Mesenteric fat pad (tissue), 1 donor: ENCODE measurements around the gene RANBP9. TPM values are rescaled to one million over a fixed set of nuclear protein-coding genes. Genes with fewer than 3 reads are reported as not detected.

ENCODE experiments used
- DNase-seq: peaks from one replicate; pipeline ENCODE4 v3.0.0-alpha.2; 2020; ENCODE audit warnings: low spot score
- total RNA-seq: library from RNA; stranded (reverse); fragmentation: NEBNext Ultra II Directional; extraction: Animal tissue kit (Norgen Biotek cat#: 25700); gene quantifications from one replicate; pipeline ENCODE4 v1.2.1, GENCODE V29; 2021
- donor health status: DM: yes; HTN: yes; CAD: no.

RANBP9 gene
- total RNA-seq, 1 donor from 2014 or later, result 42.2 TPM

DNA sequence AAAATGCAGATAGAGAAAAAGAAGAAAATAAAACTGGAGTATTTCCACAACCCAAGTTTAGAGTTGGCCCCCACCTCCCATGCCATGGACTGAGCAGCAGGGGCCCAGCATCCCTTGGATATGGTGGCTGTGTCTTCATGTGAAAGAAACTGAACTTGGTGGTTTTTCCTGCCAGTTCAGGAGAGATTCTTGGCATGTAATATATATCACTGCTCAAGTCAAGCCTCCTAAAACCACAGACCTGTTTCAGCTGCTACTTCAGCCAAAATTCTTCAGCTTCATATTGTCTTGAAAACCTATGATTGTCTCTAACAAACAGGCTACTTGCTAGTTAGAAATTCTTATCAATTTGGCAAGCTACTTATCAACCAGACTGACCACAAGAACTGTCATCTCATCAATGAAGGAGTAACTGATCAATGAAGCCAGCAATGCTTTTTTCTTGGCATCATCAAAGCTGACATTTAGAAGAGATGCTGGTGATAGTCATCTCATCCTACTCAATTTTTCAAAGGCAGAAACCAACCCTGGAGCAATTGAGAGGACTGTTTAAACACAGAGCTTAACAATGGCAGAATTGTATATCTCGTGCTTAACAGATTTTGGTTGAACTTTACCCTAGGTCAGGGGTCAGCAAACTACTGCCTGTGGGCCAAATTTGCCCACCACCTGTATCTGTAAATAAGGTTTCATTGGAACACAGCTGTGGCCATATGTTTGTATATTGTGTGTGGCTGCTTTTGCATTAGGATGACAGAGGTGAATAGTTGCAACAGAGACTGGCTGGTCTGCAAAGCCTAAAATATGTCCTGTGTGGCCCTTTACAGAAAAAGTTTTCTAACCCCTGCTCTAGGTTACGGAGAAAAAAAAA is 106.9 kb downstream of the RANBP9 start:
- DNase-seq, result no peak

GRCh38 chr6:13604135-13604534 is 107.5 kb downstream of the RANBP9 start:
- no peak for DNase-seq

- DNase-seq, result no peak
Observed at GRCh38 chr6:13600036-13600435, 111.6 kb downstream of the RANBP9 start.

- DNase-seq, result no peak
Observed at GRCh38 chr6:13597073-13597472, 114.6 kb downstream of the RANBP9 start.

GRCh38 chr6:13593720-13594119 is 117.9 kb downstream of the RANBP9 start:
- no peak for DNase-seq

DNA sequence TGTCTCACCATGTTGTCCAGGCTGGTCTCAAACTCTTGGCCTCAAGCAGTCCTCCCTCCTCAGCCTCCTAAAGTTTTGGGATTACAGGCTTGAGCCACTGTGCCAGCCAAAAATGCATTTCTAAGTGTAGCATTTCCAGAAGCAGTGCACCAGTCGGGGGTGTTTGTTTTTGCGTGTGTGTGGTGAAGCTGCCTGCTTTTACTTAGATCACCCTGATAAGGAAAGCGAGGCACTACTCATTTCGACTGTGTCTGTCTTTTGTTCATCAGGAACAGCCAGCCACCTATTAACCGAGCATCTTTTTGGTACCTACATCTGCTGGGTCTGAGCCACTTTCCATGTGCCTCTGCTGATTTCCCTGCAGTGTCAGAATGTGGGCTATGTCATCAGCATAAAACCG is 118.5 kb downstream of the RANBP9 start:
- no peak for DNase-seq

DNA sequence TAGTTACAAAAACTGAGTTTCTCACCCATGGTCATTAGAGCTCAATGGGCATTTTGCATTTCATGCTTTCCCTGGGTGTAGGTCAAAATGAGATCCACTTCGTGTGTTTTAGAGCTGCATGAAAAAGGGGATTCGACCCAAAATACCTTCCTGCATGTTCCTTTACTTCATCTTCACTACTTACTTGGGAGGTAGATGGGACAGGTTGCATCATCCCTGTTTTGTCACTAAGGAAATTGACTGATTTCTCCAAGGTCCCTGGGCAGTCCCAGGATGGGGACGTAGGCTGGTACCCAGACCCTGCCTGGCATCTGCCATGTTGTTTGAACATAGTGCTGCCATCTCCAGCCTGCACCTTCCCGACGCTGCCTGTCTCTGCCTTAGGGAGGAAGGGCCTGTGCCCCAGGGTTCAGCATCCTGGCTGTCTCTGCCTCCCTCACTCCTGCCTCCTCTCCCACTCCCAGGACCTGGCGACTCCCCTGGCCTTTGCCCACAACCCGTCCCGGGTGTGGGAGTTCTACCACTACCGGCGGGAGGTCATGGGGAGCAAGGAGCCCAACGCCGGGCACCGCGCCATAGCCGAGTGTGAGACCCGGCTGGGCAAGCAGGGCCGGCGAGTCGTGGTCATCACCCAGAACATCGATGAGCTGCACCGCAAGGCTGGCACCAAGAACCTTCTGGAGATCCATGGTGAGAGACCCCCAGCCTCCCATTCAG is 120.3 kb downstream of the RANBP9 start:
- no peak for DNase-seq

DNA sequence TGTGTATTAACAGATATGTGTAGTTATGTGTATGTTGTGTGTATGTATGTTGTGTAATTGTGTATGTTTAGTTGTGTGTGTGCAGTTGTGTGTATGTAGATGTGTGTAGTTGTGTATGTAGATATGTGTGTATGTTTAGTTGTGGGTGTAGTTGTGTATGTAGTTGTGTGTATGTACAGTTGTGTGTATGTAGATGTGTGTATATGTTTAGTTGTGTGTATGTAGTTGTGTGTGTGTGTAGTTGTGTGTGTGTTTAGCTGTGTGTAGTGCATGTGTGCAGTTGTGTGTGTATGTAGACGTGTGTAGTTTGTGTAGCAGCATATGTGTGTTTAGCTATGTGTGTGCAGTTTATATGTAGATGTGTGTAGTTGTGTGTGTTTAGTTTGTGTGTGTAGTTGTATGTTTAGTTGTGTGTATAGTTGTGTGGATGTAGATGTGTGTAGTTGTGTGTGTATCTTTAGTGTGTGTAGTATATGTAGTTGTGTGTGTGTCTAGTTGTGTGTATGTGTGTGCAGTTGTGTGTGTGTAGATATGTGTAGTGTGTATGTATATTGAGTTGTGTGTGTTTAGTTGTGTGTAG is 121.0 kb downstream of the RANBP9 start:
- DNase-seq, result no peak

- no peak for DNase-seq
Observed at GRCh38 chr6:13589801-13590200, 121.8 kb downstream of the RANBP9 start.

GRCh38 chr6:13586603-13587542 is 124.8 kb downstream of the RANBP9 start:
- DNase-seq, result no peak

- no peak for DNase-seq
Observed at GRCh38 chr6:13581700-13582229, 129.9 kb downstream of the RANBP9 start.

DNA sequence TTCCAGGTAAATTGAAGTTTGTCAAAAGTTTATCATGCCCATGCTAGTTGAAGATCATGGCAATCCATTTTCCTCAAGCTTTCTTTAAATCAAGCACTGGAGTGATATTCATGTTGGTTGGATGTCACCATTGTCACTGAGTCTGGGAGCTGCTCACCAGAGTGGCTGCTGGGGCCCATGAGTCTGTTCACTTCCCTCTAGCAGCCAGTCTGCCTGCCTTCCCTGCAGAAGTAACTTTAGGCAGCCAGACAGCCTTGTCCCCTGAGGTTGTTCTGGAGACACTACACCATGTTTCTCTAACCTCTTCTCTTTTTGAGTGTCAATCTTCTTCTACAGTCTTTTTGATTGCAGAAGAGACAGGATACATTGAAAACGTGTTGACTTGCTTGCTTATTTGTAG is 131.7 kb downstream of the RANBP9 start:
- DNase-seq, result no peak

GRCh38 chr6:13577926-13578325 is 133.7 kb downstream of the RANBP9 start:
- no peak for DNase-seq

DNA sequence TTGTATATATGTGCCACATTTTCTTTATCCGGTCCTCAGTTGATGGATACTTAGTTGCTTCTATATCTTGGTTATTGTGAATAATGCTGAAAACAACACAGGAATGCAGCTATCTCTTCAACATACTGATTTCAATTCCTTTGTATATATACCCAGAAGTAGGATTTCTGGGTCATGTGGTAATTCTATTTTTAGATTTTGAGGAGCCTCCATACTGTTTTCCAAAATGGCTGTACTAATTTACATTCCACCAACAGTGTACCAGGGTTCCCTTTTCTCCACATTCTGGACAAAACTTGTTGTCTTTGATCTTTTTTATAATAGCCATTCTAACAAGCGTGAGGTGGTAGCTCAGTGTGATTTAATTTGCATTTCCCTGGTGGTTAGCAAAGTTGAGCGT is 135.6 kb downstream of the RANBP9 start:
- no peak for DNase-seq

- no peak for DNase-seq
Observed at GRCh38 chr6:13575377-13575775, 136.3 kb downstream of the RANBP9 start.

DNA sequence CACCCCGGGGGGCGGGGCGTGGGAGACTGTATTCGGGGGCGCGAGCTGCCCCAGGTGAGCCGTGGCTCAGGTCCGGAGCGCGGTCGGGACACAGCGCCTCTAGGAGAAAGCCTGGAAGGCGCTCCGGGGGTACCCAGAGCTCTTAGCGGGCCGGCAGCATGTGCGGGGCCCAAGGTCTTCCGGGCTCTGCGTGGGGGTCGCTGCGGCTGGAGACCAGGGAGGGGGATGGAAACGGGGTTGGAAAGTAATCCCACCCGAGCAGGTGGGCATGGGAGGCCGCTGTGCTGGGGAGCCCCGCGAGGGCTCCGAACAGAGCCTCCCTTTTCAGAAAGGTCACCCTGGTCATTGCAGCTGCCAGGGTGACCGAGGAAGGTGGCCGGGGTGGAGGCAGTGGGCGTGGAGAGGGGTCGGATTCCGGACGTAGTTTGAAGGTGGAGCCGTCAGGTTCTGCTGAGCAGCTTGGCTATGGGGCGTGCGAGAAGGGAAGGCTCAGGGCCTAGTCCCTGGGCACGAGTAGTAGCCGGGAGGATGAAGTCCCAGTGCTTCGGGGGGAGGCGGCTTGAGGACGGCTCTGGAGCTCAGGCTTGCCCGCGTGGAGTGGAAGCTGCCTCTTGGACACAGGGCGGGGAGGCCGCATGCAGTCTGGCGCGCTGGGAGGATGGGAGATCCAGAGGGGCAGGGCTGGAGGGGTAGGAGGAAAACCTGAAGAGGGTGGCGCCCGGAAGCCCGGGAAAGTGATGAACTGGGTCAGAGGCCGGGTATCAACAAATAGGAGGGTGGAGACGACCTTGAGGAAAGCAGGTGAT is 136.9 kb downstream of the RANBP9 start, which contains the start of gene SIRT5:
Gene SIRT5, plus strand, starts transcription at position 31 of the 806 bp plus-strand sequence. CDS start 9,510 bp downstream, outside the sequence.
- peak; percentile 94 for DNase-seq

GRCh38 chr6:13574149-13574570 is 137.5 kb downstream of the RANBP9 start:
- peak; percentile 97 for DNase-seq

DNA sequence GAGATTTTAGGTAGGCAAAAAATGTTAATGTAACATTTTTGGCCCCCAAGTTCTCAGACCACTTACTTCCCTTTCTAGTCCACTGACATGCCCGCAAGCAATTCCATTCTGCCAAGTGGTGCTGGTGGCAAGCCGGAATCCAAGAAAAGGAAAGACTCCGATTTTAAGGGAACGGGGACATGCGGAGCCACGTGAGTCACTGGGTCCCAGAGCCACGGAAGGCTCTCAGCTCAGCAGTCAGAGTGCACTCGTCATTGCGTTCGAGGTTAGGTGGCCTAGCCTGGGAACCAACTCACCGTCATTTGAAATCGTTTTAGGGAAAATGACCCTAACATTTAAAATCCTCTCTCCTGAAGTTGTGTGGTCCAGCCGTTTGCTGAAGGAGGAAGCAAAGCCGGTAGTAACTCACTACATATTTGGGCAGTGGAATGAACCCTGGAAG is 137.9 kb downstream of the RANBP9 start:
- no peak for DNase-seq

DNA sequence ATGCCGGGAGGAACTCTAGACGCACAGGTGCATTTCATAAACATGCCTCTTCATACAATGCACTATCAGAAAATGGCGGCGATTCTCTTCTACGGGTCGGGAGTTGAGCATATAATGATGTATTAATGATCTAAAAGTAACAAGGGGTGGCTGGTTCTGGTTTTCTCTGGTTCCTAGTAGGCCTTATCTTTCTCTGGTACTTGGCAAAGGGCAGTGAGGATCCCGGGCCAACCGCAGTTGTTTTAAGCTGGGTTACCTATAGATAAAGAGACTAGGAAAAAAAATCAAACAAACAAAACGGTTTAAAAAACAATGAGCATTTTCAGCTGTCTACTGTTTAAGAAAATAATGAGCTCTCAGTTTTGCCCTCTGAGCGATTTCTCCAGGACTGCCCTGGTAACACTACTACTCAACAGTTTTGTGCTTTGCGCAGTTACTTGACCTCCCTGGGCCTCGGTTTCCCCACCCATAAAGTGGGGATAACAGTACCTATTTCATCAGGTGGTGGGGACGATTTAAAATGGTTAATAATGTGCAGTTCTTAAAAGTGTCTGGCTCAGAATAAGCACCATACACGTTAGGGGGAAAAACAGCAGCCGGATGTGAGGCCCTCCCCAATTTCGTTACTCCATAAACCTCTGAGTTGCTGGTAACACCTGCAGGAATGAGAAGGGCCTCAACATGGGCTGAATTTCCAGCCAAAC is 138.5 kb downstream of the RANBP9 start:
- DNase-seq, result no peak
